ENCODE measurements around the gene GPR137C. TPM values are rescaled to one million over a fixed set of nuclear protein-coding genes. Genes with fewer than 3 reads are reported as not detected.

Gene GPR137C
- polyA plus RNA-seq, 1 donor (not counting 4 experiments of a cell fraction or from before 2014, with no cell fraction given): 0.05 TPM

DNA sequence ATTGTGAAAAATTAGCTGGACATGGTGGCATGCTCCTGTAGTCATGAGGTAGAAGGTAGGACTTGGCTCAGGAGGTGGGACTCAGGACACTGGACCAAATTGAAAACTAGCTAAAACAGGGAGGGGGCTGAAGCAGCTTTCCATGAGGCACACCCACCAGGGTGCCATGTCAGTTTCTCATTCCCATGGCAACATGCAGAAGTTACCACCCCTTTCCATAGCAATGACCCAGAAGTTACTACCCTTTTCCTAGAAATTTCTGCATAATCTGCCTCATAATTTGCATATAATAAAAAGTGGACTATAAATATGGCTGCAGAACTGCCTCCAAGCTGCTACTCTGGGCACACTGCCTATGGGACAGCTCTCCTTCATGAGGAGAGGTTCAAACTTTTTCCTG lies 104.3 kb downstream of the GPR137C start:
- Histone ChIP-seq H3K9me3 (ENCODE audit: control insufficient read depth, low read depth, low read length) (no peaks in the 10 kb centered on the region), H3K9me1 (ENCODE audit: control insufficient read depth, extremely low read depth, insufficient read depth, low read length) (no peaks in the 10 kb centered on the region), H3K27ac (ENCODE audit: control insufficient read depth, insufficient read depth, low read length) (no peak overlapping the region), H3K4me1 (ENCODE audit: control insufficient read depth, extremely low read depth, insufficient read depth, low read length) (no peaks in the 10 kb centered on the region), H3K27me3 (ENCODE audit: control insufficient read depth, extremely low read depth, insufficient read depth, low read length) (no peaks in the 10 kb centered on the region), H3K79me2 (ENCODE audit: control insufficient read depth, insufficient read depth, low read length) (peaks cover 2% of the 10 kb centered on the region), H3K36me3 (ENCODE audit: control insufficient read depth in 2 of 2, extremely low read depth in 1 of 2, insufficient read depth in 2 of 2, low read length in 2 of 2) (peaks cover 4 to 22% of the 10 kb centered on the region in 2 experiments), H2AFZ (ENCODE audit: control insufficient read depth, low read length) (no peak overlapping the region), H3K9ac (ENCODE audit: control insufficient read depth, extremely low read depth, insufficient read depth, low read length) (no peak overlapping the region), H3K4me3 (ENCODE audit: control insufficient read depth in 2 of 3, extremely low read depth in 1 of 3, insufficient read depth in 2 of 3, low read depth in 1 of 3, low read length in 3 of 3) (no peak overlapping the region), H3K4me2 (ENCODE audit: control insufficient read depth, extremely low read depth, insufficient read depth, low read depth, low read length) (no peak overlapping the region), H4K20me1 (ENCODE audit: control insufficient read depth, extremely low read depth, insufficient read depth, low read length) (no peaks in the 10 kb centered on the region)
- dilution Hi-C loops (cut with MboI; ENCODE audit: extremely low pct_ligation_motif_present, low sequenced_read_pairs): no loop called here
- no peak for FAIRE-seq
- no peak for DNase-seq (ENCODE audit: low read depth, low spot score)
- no peak for TF ChIP-seq EZH2 (IDR thresholded peaks at IDR 0.05; ENCODE audit: low read length)
- TF ChIP-seq, protein P1, sequence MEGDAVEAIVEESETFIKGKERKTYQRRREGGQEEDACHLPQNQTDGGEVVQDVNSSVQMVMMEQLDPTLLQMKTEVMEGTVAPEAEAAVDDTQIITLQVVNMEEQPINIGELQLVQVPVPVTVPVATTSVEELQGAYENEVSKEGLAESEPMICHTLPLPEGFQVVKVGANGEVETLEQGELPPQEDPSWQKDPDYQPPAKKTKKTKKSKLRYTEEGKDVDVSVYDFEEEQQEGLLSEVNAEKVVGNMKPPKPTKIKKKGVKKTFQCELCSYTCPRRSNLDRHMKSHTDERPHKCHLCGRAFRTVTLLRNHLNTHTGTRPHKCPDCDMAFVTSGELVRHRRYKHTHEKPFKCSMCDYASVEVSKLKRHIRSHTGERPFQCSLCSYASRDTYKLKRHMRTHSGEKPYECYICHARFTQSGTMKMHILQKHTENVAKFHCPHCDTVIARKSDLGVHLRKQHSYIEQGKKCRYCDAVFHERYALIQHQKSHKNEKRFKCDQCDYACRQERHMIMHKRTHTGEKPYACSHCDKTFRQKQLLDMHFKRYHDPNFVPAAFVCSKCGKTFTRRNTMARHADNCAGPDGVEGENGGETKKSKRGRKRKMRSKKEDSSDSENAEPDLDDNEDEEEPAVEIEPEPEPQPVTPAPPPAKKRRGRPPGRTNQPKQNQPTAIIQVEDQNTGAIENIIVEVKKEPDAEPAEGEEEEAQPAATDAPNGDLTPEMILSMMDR (optimal IDR thresholded peaks at IDR 0.05 in 1 of 3, IDR thresholded peaks at IDR 0.05 in 1 of 3, conservative IDR thresholded peaks at IDR 0.05 in 1 of 3; ENCODE audit: extremely low read depth in 1 of 3, insufficient read depth in 2 of 3, low read length in 3 of 3): no peak

- Histone ChIP-seq H3K4me1 (ENCODE audit: control insufficient read depth, extremely low read depth, insufficient read depth, low read length) (no peaks in the 10 kb centered on the region), H3K9me3 (ENCODE audit: control insufficient read depth, low read depth, low read length) (no peaks in the 10 kb centered on the region), H2AFZ (ENCODE audit: control insufficient read depth, low read length) (no peak overlapping the region), H3K4me2 (ENCODE audit: control insufficient read depth, extremely low read depth, insufficient read depth, low read depth, low read length) (no peak overlapping the region), H3K9ac (ENCODE audit: control insufficient read depth, extremely low read depth, insufficient read depth, low read length) (no peak overlapping the region), H3K4me3 (ENCODE audit: control insufficient read depth in 2 of 3, extremely low read depth in 1 of 3, insufficient read depth in 2 of 3, low read depth in 1 of 3, low read length in 3 of 3) (no peak overlapping the region), H3K79me2 (ENCODE audit: control insufficient read depth, insufficient read depth, low read length) (peaks cover 2% of the 10 kb centered on the region), H3K9me1 (ENCODE audit: control insufficient read depth, extremely low read depth, insufficient read depth, low read length) (no peaks in the 10 kb centered on the region), H4K20me1 (ENCODE audit: control insufficient read depth, extremely low read depth, insufficient read depth, low read length) (no peaks in the 10 kb centered on the region), H3K36me3 (ENCODE audit: control insufficient read depth in 2 of 2, extremely low read depth in 1 of 2, insufficient read depth in 2 of 2, low read length in 2 of 2) (peaks cover 4 to 15% of the 10 kb centered on the region in 2 experiments), H3K27ac (ENCODE audit: control insufficient read depth, insufficient read depth, low read length) (no peak overlapping the region), H3K27me3 (ENCODE audit: control insufficient read depth, extremely low read depth, insufficient read depth, low read length) (no peaks in the 10 kb centered on the region)
- dilution Hi-C loops (cut with MboI; ENCODE audit: extremely low pct_ligation_motif_present, low sequenced_read_pairs): no loop called here
- FAIRE-seq: no peak
- TF ChIP-seq EZH2 (IDR thresholded peaks at IDR 0.05; ENCODE audit: low read length): no peak
- TF ChIP-seq, protein P1 (optimal IDR thresholded peaks at IDR 0.05 in 1 of 3, IDR thresholded peaks at IDR 0.05 in 1 of 3, conservative IDR thresholded peaks at IDR 0.05 in 1 of 3; ENCODE audit: extremely low read depth in 1 of 3, insufficient read depth in 2 of 3, low read length in 3 of 3): no peak
- no peak for DNase-seq (ENCODE audit: low read depth, low spot score)
These were observed 107.7 kb downstream of the GPR137C start for GRCh38 chr14:52660325-52660724.

Data from keratinocyte (primary cell).